ENCODE results near the gene CCL17.
"Not testable (repeated sequence)": the region's sequence is repeated elsewhere in the genome, so short reads cannot be mapped to it uniquely, and the experiment has no call there.

Gene CCL17

GRCh38 chr16:57396786-57397185, 7.8 kb upstream of the CCL17 start:
- DNase-seq (ENCODE audit: low spot score) = no peak

GRCh38 chr16:57397493-57397892, 7.1 kb upstream of the CCL17 start:
- DNase-seq (ENCODE audit: low spot score) = not testable (repeated sequence)

GRCh38 chr16:57401943-57402640, 2.5 kb upstream of the CCL17 start:
- no peak for DNase-seq (ENCODE audit: low spot score)

- DNase-seq (ENCODE audit: low spot score) = no peak
Observed at GRCh38 chr16:57405097-57405496, 530 bp downstream of the CCL17 start.

- no peak for DNase-seq (ENCODE audit: low spot score)
Observed at GRCh38 chr16:57406881-57407280, 2.3 kb downstream of the CCL17 start.

GRCh38 chr16:57407521-57408353, 3.2 kb downstream of the CCL17 start:
- DNase-seq (ENCODE audit: low spot score) = no peak

GRCh38 chr16:57409065-57409464, 4.5 kb downstream of the CCL17 start:
- DNase-seq (ENCODE audit: low spot score) = no peak

- no peak for DNase-seq (ENCODE audit: low spot score)
Observed at GRCh38 chr16:57409870-57410587, 5.5 kb downstream of the CCL17 start.

GRCh38 chr16:57411362-57411976, 6.9 kb downstream of the CCL17 start:
- no peak for DNase-seq (ENCODE audit: low spot score)

- no peak for DNase-seq (ENCODE audit: low spot score)
Observed at GRCh38 chr16:57412584-57412983, 8.0 kb downstream of the CCL17 start.

GRCh38 chr16:57413301-57413730, 8.7 kb downstream of the CCL17 start:
- no peak for DNase-seq (ENCODE audit: low spot score)

- DNase-seq (ENCODE audit: low spot score) = no peak
Observed at GRCh38 chr16:57413733-57414132, 9.2 kb downstream of the CCL17 start.

GRCh38 chr16:57416084-57416483, 11.5 kb downstream of the CCL17 start:
- no peak for DNase-seq (ENCODE audit: low spot score)

- no peak for DNase-seq (ENCODE audit: low spot score)
Observed at GRCh38 chr16:57419506-57419905, 14.9 kb downstream of the CCL17 start.

- DNase-seq (ENCODE audit: low spot score) = peak; percentile 59
Observed at GRCh38 chr16:57422026-57422944, 17.7 kb downstream of the CCL17 start.

GRCh38 chr16:57423152-57423551, 18.6 kb downstream of the CCL17 start:
- DNase-seq (ENCODE audit: low spot score) = no peak

- DNase-seq (ENCODE audit: low spot score) = no peak
Observed at GRCh38 chr16:57424583-57424982, 20.0 kb downstream of the CCL17 start.

- no peak for DNase-seq (ENCODE audit: low spot score)
Observed at GRCh38 chr16:57426356-57426755, 21.8 kb downstream of the CCL17 start.

GRCh38 chr16:57427307-57427706, 22.7 kb downstream of the CCL17 start:
- no peak for DNase-seq (ENCODE audit: low spot score)

- no peak for DNase-seq (ENCODE audit: low spot score)
Observed at GRCh38 chr16:57427824-57428223, 23.3 kb downstream of the CCL17 start.

GRCh38 chr16:57430955-57431354, 26.4 kb downstream of the CCL17 start:
- no peak for DNase-seq (ENCODE audit: low spot score)

All from kidney tubule cell (primary cell).